Transverse colon (tissue), 4 donors: ENCODE data around the gene AKAP13.

Experiments used
- POLR2A ChIP-seq: fragments of 450-650 bp; IDR thresholded peaks from one replicate; pipeline ENCODE4 v1.6.1; 2016; ENCODE audit warnings: antibody characterized with exemption, mild to moderate bottlenecking, moderate library complexity
- POLR2AphosphoS5 ChIP-seq, 3 donors: sonication (generic); formaldehyde crosslinking; IDR thresholded peaks; one replicate each; pipeline ENCODE4 v1.6.1; 2016; ENCODE audit warnings: antibody characterized with exemption in 3 of 3
- TF ChIP-seq, protein P1 (sequence below), 5 experiments: fragments of 200-600 bp in 3 of 5; fragments of 450-650 bp in 2 of 5; sonication (generic) in 3 of 5; IDR thresholded peaks; 1 replicate in 2 of 5; 2 replicates in 3 of 5; pipeline ENCODE4 v1.5.1; 2016 to 2017; ENCODE audit warnings: antibody characterized with exemption in 5 of 5, inconsistent platforms in 3 of 5, mild to moderate bottlenecking in 2 of 5, moderate library complexity in 1 of 5

DNA sequence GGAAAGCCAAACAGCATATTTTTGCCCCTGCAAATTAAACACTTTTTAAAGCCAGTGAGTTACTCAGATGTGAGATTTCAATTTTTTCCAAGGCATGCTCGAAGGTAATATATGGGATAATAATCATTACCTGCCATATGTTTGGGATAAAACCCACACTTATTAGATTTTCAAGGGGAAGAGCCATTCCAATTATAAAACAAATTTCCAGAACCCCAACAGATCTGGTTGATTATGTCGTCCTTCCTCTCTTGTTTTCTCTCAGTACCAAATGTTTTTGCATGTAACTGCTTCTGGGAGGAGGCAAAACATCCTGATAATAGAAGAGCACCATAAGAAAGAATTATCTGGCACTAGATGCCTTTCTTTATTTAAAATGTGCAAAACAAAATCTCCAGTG is 115.1 kb downstream of the AKAP13 start:
- TF ChIP-seq, protein P1, sequence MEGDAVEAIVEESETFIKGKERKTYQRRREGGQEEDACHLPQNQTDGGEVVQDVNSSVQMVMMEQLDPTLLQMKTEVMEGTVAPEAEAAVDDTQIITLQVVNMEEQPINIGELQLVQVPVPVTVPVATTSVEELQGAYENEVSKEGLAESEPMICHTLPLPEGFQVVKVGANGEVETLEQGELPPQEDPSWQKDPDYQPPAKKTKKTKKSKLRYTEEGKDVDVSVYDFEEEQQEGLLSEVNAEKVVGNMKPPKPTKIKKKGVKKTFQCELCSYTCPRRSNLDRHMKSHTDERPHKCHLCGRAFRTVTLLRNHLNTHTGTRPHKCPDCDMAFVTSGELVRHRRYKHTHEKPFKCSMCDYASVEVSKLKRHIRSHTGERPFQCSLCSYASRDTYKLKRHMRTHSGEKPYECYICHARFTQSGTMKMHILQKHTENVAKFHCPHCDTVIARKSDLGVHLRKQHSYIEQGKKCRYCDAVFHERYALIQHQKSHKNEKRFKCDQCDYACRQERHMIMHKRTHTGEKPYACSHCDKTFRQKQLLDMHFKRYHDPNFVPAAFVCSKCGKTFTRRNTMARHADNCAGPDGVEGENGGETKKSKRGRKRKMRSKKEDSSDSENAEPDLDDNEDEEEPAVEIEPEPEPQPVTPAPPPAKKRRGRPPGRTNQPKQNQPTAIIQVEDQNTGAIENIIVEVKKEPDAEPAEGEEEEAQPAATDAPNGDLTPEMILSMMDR (IDR thresholded peaks at IDR 0.05) = no peak
- TF ChIP-seq POLR2A (no peak), POLR2AphosphoS5 (IDR thresholded peaks at IDR 0.05) (no peak)
